ENCODE measurements around the gene NEUROG2.

GRCh38 chr4:112540695-112541094 lies 24.7 kb upstream of the NEUROG2 start:
- TF ChIP-seq CTCF (conservative IDR thresholded peaks at IDR 0.05; ENCODE audit: low read depth, low read length) (no peak), EZH2 (IDR thresholded peaks at IDR 0.05; ENCODE audit: low read length, unreplicated experiment) (no peak)
